ENCODE results near the gene SLC22A14.
"Not testable (repeated sequence)": the region's sequence is repeated elsewhere in the genome, so short reads cannot be mapped to it uniquely, and the experiment has no call there.

Gene SLC22A14

DNA sequence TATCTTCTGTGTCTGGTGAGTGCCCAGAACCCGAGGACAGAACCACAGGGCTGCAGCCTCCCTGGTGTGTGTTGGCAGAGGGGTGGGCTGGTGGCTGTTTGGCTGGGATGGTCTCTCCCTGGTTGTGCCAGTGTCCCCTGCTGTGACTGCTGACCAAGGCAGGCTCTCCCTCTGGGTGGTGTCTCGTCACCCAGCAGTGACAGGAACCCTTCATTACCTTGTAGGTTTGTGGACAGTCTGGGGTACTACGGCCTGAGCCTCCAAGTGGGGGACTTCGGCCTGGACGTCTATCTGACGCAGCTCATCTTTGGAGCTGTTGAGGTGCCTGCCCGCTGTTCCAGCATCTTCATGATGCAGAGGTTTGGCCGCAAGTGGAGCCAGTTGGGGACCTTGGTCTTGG, 6.4 kb upstream of the SLC22A14 start:
- Histone ChIP-seq H3K9me3 (ENCODE audit: insufficient read depth, low read depth, low read length) (no peaks in the 10 kb centered on the region), H3K27me3 (ENCODE audit: insufficient read depth, low read length) (no peaks in the 10 kb centered on the region), H3K4me1 (ENCODE audit: insufficient read depth, low read length) (no peaks in the 10 kb centered on the region), H3K9ac (ENCODE audit: low read depth, low read length) (no peak overlapping the region), H3K36me3 (ENCODE audit: insufficient read depth, low read depth, low read length) (no peaks in the 10 kb centered on the region), H3K4me3 (ENCODE audit: low read length) (no peak overlapping the region), H3K27ac (ENCODE audit: low read length) (no peak overlapping the region)

DNA sequence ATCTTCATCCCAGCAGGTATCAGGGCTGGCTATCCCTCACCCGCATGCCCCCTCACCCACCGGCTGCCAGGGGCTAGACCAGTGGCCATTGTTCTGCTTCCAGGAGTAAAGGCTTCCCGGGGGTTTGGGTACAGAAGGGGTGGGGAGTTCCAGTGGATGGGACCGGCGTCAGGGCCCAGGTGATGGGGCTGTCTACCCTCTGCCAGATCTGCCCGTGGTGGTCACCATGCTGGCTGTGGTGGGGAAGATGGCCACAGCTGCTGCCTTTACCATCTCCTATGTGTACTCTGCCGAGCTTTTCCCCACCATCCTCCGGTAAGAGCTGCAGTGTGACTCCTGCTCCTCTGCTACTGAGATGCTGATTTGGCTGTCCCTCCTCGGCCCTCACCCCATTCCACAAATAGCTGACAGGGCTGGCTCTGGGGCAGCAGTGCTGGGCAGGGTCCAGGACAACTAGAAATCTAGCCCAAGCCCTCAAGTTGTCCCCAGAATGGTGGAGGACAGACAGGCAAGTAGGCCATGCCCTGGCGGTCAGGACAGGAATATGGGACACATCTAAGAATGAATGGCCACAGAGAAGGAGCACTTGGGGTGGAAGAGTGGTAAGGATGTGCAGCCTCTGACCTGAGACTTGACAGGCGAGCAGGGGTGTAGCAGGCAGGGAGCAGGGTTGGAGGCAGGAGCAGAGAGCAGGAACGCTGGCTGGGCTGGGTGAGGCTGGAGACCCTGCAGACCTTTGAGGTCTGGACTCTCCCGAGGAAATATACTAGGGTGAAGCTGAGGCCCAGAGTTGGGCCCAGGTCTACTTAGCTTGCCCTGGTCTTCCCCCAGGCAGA, 5.8 kb upstream of the SLC22A14 start:
- Histone ChIP-seq H3K4me3 (ENCODE audit: low read length) (no peak overlapping the region), H3K27ac (ENCODE audit: low read length) (no peak overlapping the region), H3K36me3 (ENCODE audit: insufficient read depth, low read depth, low read length) (no peaks in the 10 kb centered on the region), H3K9me3 (ENCODE audit: insufficient read depth, low read depth, low read length) (no peaks in the 10 kb centered on the region), H3K27me3 (ENCODE audit: insufficient read depth, low read length) (no peaks in the 10 kb centered on the region), H3K4me1 (ENCODE audit: insufficient read depth, low read length) (no peaks in the 10 kb centered on the region), H3K9ac (ENCODE audit: low read depth, low read length) (no peak overlapping the region)

- Histone ChIP-seq H3K27ac (ENCODE audit: low read length) (no peak overlapping the region), H3K9ac (ENCODE audit: low read depth, low read length) (no peak overlapping the region), H3K36me3 (ENCODE audit: insufficient read depth, low read depth, low read length) (no peaks in the 10 kb centered on the region), H3K27me3 (ENCODE audit: insufficient read depth, low read length) (no peaks in the 10 kb centered on the region), H3K9me3 (ENCODE audit: insufficient read depth, low read depth, low read length) (no peaks in the 10 kb centered on the region), H3K4me1 (ENCODE audit: insufficient read depth, low read length) (no peaks in the 10 kb centered on the region), H3K4me3 (ENCODE audit: low read length) (no peak overlapping the region)
Observed at GRCh38 chr3:38276917-38277630, 5.0 kb upstream of the SLC22A14 start.

GRCh38 chr3:38278841-38279240, 3.3 kb upstream of the SLC22A14 start:
- H3K4me3 ChIP-seq (ENCODE audit: low read length): no peak overlapping the region

GRCh38 chr3:38283810-38284755, 2.0 kb downstream of the SLC22A14 start:
- Histone ChIP-seq H3K9me3 (ENCODE audit: insufficient read depth, low read depth, low read length) (no peaks in the 10 kb centered on the region), H3K36me3 (ENCODE audit: insufficient read depth, low read depth, low read length) (no peaks in the 10 kb centered on the region), H3K4me3 (ENCODE audit: low read length) (no peak overlapping the region), H3K27ac (ENCODE audit: low read length) (no peak overlapping the region), H3K27me3 (ENCODE audit: insufficient read depth, low read length) (no peaks in the 10 kb centered on the region), H3K9ac (ENCODE audit: low read depth, low read length) (no peak overlapping the region), H3K4me1 (ENCODE audit: insufficient read depth, low read length) (no peaks in the 10 kb centered on the region)

More at GRCh38 chr3:38278841-38279240, 3.3 kb upstream of the SLC22A14 start:
- no peak overlapping the region for H3K27ac ChIP-seq (ENCODE audit: low read length)
- no peaks in the 10 kb centered on the region for H3K4me1 ChIP-seq (ENCODE audit: insufficient read depth, low read length)
- H3K27me3 ChIP-seq (ENCODE audit: insufficient read depth, low read length): no peaks in the 10 kb centered on the region
- H3K36me3 ChIP-seq (ENCODE audit: insufficient read depth, low read depth, low read length): no peaks in the 10 kb centered on the region
- no peaks in the 10 kb centered on the region for H3K9me3 ChIP-seq (ENCODE audit: insufficient read depth, low read depth, low read length)
- no peak overlapping the region for H3K9ac ChIP-seq (ENCODE audit: low read depth, low read length)

GRCh38 chr3:38284756-38285150, 2.7 kb downstream of the SLC22A14 start:
- Histone ChIP-seq H3K9me3 (ENCODE audit: insufficient read depth, low read depth, low read length) (no peaks in the 10 kb centered on the region), H3K27me3 (ENCODE audit: insufficient read depth, low read length) (no peaks in the 10 kb centered on the region), H3K36me3 (ENCODE audit: insufficient read depth, low read depth, low read length) (no peaks in the 10 kb centered on the region), H3K9ac (ENCODE audit: low read depth, low read length) (no peak overlapping the region), H3K4me1 (ENCODE audit: insufficient read depth, low read length) (no peaks in the 10 kb centered on the region), H3K27ac (ENCODE audit: low read length) (no peak overlapping the region), H3K4me3 (ENCODE audit: low read length) (no peak overlapping the region)

DNA sequence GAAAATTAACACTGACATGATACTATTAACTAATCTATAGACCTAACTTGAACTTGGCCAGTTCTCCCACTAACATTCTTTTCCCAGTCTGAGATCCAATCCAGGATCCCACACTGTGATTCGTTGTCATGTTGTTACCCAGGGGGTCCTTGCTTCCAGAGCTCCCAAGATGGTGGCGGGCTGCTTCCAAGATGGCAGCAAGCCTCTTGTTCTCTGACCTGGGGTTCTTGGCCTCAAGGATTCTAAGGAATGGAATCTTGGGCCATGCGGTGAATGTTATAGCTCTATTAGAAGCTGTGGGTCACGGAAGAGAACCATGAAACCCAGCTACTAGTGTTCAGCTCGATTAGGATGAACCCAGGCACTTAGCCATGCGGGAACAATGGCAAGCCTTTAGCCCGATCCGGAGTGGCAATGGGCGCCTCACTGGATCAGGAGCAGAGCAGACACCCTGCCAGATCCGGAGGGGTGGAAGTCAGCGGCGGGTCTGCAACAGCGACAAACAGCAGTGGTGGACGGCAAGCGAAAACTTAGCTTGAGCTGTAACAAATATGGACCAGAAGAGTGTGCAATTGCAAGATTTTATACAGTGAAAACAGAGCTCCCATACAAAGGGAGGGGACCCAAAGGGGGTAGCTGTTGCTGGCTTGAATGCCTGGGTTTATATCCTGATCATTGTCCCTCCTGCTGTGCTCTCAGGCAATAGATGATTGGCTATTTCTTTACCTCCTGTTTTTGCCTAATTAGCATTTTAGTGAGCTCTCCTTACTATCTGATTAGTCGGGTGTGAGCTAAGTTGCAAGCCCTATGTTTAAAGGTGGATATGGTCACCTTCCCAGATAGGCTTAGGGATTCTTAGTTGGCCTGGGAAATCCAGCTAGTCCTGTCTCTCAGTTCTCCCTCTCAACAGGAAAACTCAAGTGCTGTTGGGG, 7.5 kb downstream of the SLC22A14 start:
- H3K9me3 ChIP-seq (ENCODE audit: insufficient read depth, low read depth, low read length); H3K27ac ChIP-seq (ENCODE audit: low read length); H3K36me3 ChIP-seq (ENCODE audit: insufficient read depth, low read depth, low read length); H3K4me3 ChIP-seq (ENCODE audit: low read length); H3K9ac ChIP-seq (ENCODE audit: low read depth, low read length); H3K27me3 ChIP-seq (ENCODE audit: insufficient read depth, low read length); H3K4me1 ChIP-seq (ENCODE audit: insufficient read depth, low read length): not testable (repeated sequence)

DNA sequence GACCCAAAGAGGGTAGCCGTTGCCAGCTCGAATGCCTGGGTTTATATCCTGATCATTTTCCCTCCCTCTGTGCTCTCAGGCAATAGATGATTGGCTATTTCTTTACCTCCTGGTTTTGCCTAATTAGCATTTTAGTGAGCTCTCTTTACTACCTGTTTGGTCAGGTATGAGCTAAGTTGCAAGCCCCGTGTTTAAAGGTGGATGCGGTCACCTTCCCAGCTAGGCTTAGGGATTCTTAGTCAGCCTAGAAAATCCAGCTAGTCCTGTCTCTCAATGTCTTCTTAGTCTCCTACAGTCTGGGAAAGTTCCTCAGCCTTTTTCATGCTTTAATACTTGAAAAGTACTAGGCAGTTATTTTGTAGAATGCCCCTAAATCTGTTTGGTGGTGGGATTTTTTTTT, 15.0 kb downstream of the SLC22A14 start:
- not testable (repeated sequence) for H3K9me3 ChIP-seq (ENCODE audit: insufficient read depth, low read depth, low read length); H3K4me1 ChIP-seq (ENCODE audit: insufficient read depth, low read length); H3K27ac ChIP-seq (ENCODE audit: low read length); H3K27me3 ChIP-seq (ENCODE audit: insufficient read depth, low read length); H3K9ac ChIP-seq (ENCODE audit: low read depth, low read length); H3K4me3 ChIP-seq (ENCODE audit: low read length); H3K36me3 ChIP-seq (ENCODE audit: insufficient read depth, low read depth, low read length)

DNA sequence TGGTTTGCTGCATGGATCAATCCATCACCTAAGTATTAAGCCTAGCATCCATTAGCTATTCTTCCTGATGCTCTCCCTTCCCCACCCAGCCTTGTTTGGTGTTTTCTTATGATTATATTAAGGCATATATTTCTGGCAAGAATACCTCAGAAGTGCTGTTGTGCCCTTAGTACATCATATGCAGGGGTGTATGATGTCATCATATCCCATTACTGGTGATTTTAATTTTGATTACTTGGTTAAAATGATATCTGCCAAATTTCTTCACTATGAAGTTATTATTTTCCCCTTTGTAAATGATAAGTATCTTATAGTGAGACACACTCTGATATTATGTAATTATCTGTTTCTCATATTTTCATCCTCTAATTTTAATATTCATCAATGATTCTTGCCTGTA, 15.4 kb downstream of the SLC22A14 start:
- Histone ChIP-seq H3K36me3 (ENCODE audit: insufficient read depth, low read depth, low read length) (no peaks in the 10 kb centered on the region), H3K9ac (ENCODE audit: low read depth, low read length) (no peak overlapping the region), H3K27ac (ENCODE audit: low read length) (no peak overlapping the region), H3K9me3 (ENCODE audit: insufficient read depth, low read depth, low read length) (no peaks in the 10 kb centered on the region), H3K4me1 (ENCODE audit: insufficient read depth, low read length) (no peaks in the 10 kb centered on the region), H3K27me3 (ENCODE audit: insufficient read depth, low read length) (no peaks in the 10 kb centered on the region), H3K4me3 (ENCODE audit: low read length) (no peak overlapping the region)

DNA sequence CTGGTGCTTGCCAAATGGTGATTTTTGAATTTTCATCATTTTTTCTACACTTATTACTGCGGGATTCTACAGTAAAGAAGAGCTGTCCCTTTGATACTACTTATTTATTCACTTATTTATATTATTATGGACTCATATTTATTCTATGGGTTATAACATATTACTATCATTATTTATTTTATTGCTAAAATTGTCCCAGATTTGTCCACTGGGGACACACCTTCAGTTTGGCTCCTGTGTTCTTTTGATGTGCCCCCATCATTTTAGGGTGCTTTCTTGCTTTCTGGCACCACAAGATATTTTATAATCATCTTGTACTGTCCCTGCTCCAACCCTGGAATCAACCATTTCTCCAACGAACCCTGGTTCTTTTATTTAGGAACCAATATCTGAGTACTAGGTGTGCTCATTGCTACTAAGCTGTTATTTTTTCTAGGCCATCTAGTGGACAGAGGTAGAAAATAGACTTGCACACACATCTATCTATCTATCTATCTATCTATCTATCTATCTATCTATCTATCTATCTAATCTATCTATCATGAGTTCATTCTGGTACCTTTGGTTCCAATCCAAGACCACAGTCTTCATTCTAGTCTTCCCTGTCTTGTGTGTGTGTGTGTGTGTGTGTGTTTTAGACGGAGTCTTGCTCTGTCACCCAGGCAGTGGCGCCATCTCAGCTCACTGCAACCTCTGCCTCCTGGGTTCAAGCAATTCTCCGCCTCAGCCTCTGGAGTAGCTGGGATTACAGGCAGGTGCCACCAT, 16.0 kb downstream of the SLC22A14 start:
- Histone ChIP-seq H3K9me3 (ENCODE audit: insufficient read depth, low read depth, low read length) (no peaks in the 10 kb centered on the region), H3K4me3 (ENCODE audit: low read length) (no peak overlapping the region), H3K9ac (ENCODE audit: low read depth, low read length) (no peak overlapping the region), H3K27ac (ENCODE audit: low read length) (no peak overlapping the region), H3K4me1 (ENCODE audit: insufficient read depth, low read length) (no peaks in the 10 kb centered on the region), H3K36me3 (ENCODE audit: insufficient read depth, low read depth, low read length) (no peaks in the 10 kb centered on the region), H3K27me3 (ENCODE audit: insufficient read depth, low read length) (no peaks in the 10 kb centered on the region)

All from iPS-20b (cell line).